Heart left ventricle (tissue), 16 donors: ENCODE data around the gene HMCN2. TPM values are rescaled to one million over a fixed set of nuclear protein-coding genes. Genes with fewer than 3 reads are reported as not detected.

Source experiments
- ATAC-seq, 4 donors: fragments of 200-7000 bp; cut with Tn5 transposase; one replicate each; pipeline ENCODE4 v1.9.1; 2020 to 2022; ENCODE audit warnings: moderate library complexity in 4 of 4, mild to moderate bottlenecking in 3 of 4, moderate number of reproducible peaks in 1 of 4
- DNase-seq, 5 donors: peaks; one replicate each; pipeline ENCODE4 v3.0.0-alpha.2; 2020
- H3K27ac ChIP-seq, 12 donors: fragments of 200-600 bp; sonication (generic) in 4 of 12; one replicate each; pipeline versions ENCODE4 v1.5.0 to v1.8.0; 2016 to 2022; ENCODE audit warnings: mild to moderate bottlenecking in 2 of 12
- H3K27me3 ChIP-seq, 9 donors: fragments of 200-600 bp; sonication (generic) in 2 of 9; one replicate each; pipeline versions ENCODE4 v1.5.1 to v1.8.0; 2016 to 2022; ENCODE audit warnings: mild to moderate bottlenecking in 3 of 9
- H3K36me3 ChIP-seq, 9 donors: fragments of 200-600 bp; sonication (generic) in 2 of 9; one replicate each; pipeline versions ENCODE4 v1.5.0 to v1.8.0; 2018 to 2022; ENCODE audit warnings: mild to moderate bottlenecking in 2 of 9
- H3K4me1 ChIP-seq, 12 donors: fragments of 200-600 bp; sonication (generic) in 4 of 12; one replicate each; pipeline versions ENCODE4 v1.5.0 to v1.8.0; 2016 to 2022; ENCODE audit warnings: mild to moderate bottlenecking in 3 of 12
- H3K4me3 ChIP-seq, 12 donors: fragments of 200-600 bp; sonication (generic) in 4 of 12; one replicate each; pipeline versions ENCODE4 v1.5.0 to v1.8.0; 2017 to 2022; ENCODE audit warnings: mild to moderate bottlenecking in 9 of 12, moderate library complexity in 4 of 12
- H3K9me3 ChIP-seq, 12 donors: fragments of 200-600 bp; sonication (generic) in 4 of 12; one replicate each; pipeline versions ENCODE4 v1.5.0 to v1.8.0; 2016 to 2022; ENCODE audit warnings: mild to moderate bottlenecking in 1 of 12
- POLR2A ChIP-seq, 2 donors: fragments of 450-650 bp; IDR thresholded peaks; one replicate each; pipeline ENCODE4 v1.6.1; 2017; ENCODE audit warnings: antibody characterized with exemption in 2 of 2, mild to moderate bottlenecking in 2 of 2, moderate library complexity in 2 of 2
- WGBS, 4 donors: extraction: QIAGEN DNeasy Blood & Tissue Kit in 2 of 4; methylation state at CpG; one replicate each; pipeline versions ENCODE4 v1.1.5 to v1.1.7; 2013 to 2018; 5-methylcytosine and 5-hydroxymethylcytosine counted together
- intact Hi-C, 10 donors: fragments of 100-400 bp; cut with DNase I; formaldehyde crosslinking; loops; one replicate each; pipeline versions ENCODE4 v1.11.1 to v1.14.2; 2022
- polyA plus RNA-seq, 2 donors: library from polyadenylated mRNA; stranded (reverse); fragments of 200-250 nt; gene quantifications; one replicate each; pipeline ENCODE4 v1.2.3, GENCODE V29; 2013
- total RNA-seq, 9 donors: library from RNA; depleted of rRNA in 2 of 9; stranded (reverse); fragments of >200 nt in 2 of 9; fragmentation: NEBNext Ultra II Directional in 3 of 9; extraction: Animal tissue kit (Norgen Biotek cat#: 25700) in 3 of 9; gene quantifications; one replicate each; pipeline versions ENCODE4 v1.1.0 to v1.2.4, GENCODE V29; 2016 to 2023
- TF ChIP-seq, protein P1 (sequence below), 12 donors: fragments of 200-600 bp; sonication (generic) in 4 of 12; IDR thresholded peaks; one replicate each; pipeline versions ENCODE4 v1.5.0 to v1.8.0; 2018 to 2022; ENCODE audit warnings: antibody characterized with exemption in 12 of 12, mild to moderate bottlenecking in 5 of 12
- donor health status: ischemic (EF 13 %, LVEDD 7.1; RV severe dilation, severe dysfunction).
- donor health status: healthy with polysubstance abuse.
- donor health status: DM: no; HTN: yes; CAD: no.
- donor health status: DM: no; HTN: no; CAD: no.
- donor health status: ischemic (EF 25% LVEDD 6.9; RV normal size, moderate dysfunction).
- donor health status: ischemic (EF 25% LVEDD 5.7; RV mildly dilated, moderate dysfunction).
- donor health status: healthy.
- donor health status: DM: yes; HTN: yes; CAD: no.
- donor health status: ischemic (EF 35%, LVEDD 5.7; RV mildly dilated, moderate dysfunction).
- donor health status: nonischemic (EF 11% LVEDD 7.7; RV severe dilation, severe dysfunction).
- donor health status: DM: yes; HTN: yes; CAD: no.
- donor health status: PGD.
- donor health status: ischemic (EF 29% LVEDD 5.4; RV normal size, mild dysfunction).
- donor health status: nonischemic (EF 23%, LVEDD 6.1; RV moderate dilation, normal function).

HMCN2 gene
- total and polyA plus RNA-seq, 11 donors = 2.3 to 10.4 (median 4.3) TPM

GRCh38 chr9:130299785-130300615 lies 34.4 kb downstream of the HMCN2 start:
- H3K9me3 ChIP-seq = no peaks in the 10 kb centered on the region
- 61 to 77% (median 69%) methylated on average over 3 to 4 of the region's 4 CpGs for WGBS, 4 donors
- TF ChIP-seq POLR2A (IDR thresholded peaks at IDR 0.05) = no peak
- TF ChIP-seq, protein P1, sequence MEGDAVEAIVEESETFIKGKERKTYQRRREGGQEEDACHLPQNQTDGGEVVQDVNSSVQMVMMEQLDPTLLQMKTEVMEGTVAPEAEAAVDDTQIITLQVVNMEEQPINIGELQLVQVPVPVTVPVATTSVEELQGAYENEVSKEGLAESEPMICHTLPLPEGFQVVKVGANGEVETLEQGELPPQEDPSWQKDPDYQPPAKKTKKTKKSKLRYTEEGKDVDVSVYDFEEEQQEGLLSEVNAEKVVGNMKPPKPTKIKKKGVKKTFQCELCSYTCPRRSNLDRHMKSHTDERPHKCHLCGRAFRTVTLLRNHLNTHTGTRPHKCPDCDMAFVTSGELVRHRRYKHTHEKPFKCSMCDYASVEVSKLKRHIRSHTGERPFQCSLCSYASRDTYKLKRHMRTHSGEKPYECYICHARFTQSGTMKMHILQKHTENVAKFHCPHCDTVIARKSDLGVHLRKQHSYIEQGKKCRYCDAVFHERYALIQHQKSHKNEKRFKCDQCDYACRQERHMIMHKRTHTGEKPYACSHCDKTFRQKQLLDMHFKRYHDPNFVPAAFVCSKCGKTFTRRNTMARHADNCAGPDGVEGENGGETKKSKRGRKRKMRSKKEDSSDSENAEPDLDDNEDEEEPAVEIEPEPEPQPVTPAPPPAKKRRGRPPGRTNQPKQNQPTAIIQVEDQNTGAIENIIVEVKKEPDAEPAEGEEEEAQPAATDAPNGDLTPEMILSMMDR (IDR thresholded peaks at IDR 0.05) = no peak
- intact Hi-C loops = no loop called here
- peak overlapping the region in 5 of 12 donors; percentile 20 to 87 (median 81) for H3K27ac ChIP-seq
- H3K27me3 ChIP-seq = no peaks in the 10 kb centered on the region
- peaks cover 0 to 48% (median 0%) of the 10 kb centered on the region in 12 donors for H3K4me1 ChIP-seq
- H3K4me3 ChIP-seq = no peak overlapping the region
- DNase-seq (peak in 1 of 5 donors; percentile 25), ATAC-seq (no peak)
- H3K36me3 ChIP-seq = peaks cover 0 to 6% (median 0%) of the 10 kb centered on the region in 9 donors

GRCh38 chr9:130300739-130301138 lies 35.2 kb downstream of the HMCN2 start:
- Histone ChIP-seq H3K36me3 (peaks cover 0 to 6% (median 0%) of the 10 kb centered on the region in 9 donors), H3K27ac (peak overlapping the region in 11 of 12 donors; percentile 8 to 87 (median 59)), H3K4me1 (peaks cover 0 to 55% (median 0%) of the 10 kb centered on the region in 12 donors), H3K9me3 (no peaks in the 10 kb centered on the region), H3K27me3 (no peaks in the 10 kb centered on the region), H3K4me3 (no peak overlapping the region)
- 56 to 78% (median 64%) methylated on average over 4 to 5 of the region's 5 CpGs for WGBS, 4 donors
- DNase-seq = peak in 1 of 5 donors; percentile 12
- no peak for ATAC-seq
- intact Hi-C loops = no loop called here
- TF ChIP-seq POLR2A (IDR thresholded peaks at IDR 0.05) = no peak
- TF ChIP-seq, protein P1 (IDR thresholded peaks at IDR 0.05) = no peak

- intact Hi-C loops = no loop called here
- H3K4me1 ChIP-seq = peaks cover 0 to 60% (median 0%) of the 10 kb centered on the region in 12 donors
- peak overlapping the region in 11 of 12 donors; percentile 8 to 87 (median 68) for H3K27ac ChIP-seq
- TF ChIP-seq, protein P1 (IDR thresholded peaks at IDR 0.05) = no peak
- no peak for TF ChIP-seq POLR2A (IDR thresholded peaks at IDR 0.05)
- H3K36me3 ChIP-seq = peaks cover 0 to 6% (median 0%) of the 10 kb centered on the region in 9 donors
- no peaks in the 10 kb centered on the region for H3K9me3 ChIP-seq
- DNase-seq (peak; percentile 81 to 90 (median 87)), ATAC-seq (peak; percentile 66 to 91 (median 82))
- H3K27me3 ChIP-seq = no peaks in the 10 kb centered on the region
- WGBS, 4 donors = 56 to 66% (median 60%) methylated on average over 17 to 18 of the region's 18 CpGs
- H3K4me3 ChIP-seq = no peak overlapping the region
These were observed 36.1 kb downstream of the HMCN2 start for GRCh38 chr9:130301483-130302286.
